WTC11 (cell line): ENCODE measurements around the gene GSTT2. TPM values are rescaled to one million over a fixed set of nuclear protein-coding genes. Genes with fewer than 3 reads are reported as not detected.
A peak's percentile ranks its signal among the peaks of the same experiment; 100 is the strongest.

Experiments used
- ATAC-seq: fragments of 200-7000 bp; cut with Tn5 transposase; 2 replicates; pipeline ENCODE4 v1.10.0; 2021; ENCODE audit warnings: mild to moderate bottlenecking, moderate library complexity
- CTCF ChIA-PET: fragments of 300-600 bp; sonication (Branson Sonifier 250); formaldehyde crosslinking; loops from one replicate; lab custom pipeline; 2021; ENCODE audit warnings: antibody characterized with exemption; lab: Charles Lee
- POLR2A ChIA-PET: fragments of 350-600 bp; sonication (Branson Sonifier 250); formaldehyde crosslinking; loops from one replicate; lab custom pipeline; 2021; ENCODE audit warnings: antibody characterized with exemption; lab: Charles Lee
- DNase-seq: peaks from one replicate; pipeline ENCODE4 v3.0.0; 2021; ENCODE audit warnings: low spot score
- H3K27ac Mint-ChIP-seq: 2 replicates; pipeline ENCODE4 v1.8.0; 2021; ENCODE audit warnings: mixed read lengths
- H3K27me3 Mint-ChIP-seq: 2 replicates; pipeline ENCODE4 v1.8.0; 2021; ENCODE audit warnings: low read depth, mild to moderate bottlenecking, moderate library complexity, mixed read lengths
- H3K36me3 Mint-ChIP-seq: 2 replicates; pipeline ENCODE4 v1.8.0; 2021; ENCODE audit warnings: mixed read lengths
- H3K4me1 Mint-ChIP-seq: 2 replicates; pipeline ENCODE4 v1.8.0; 2022; ENCODE audit warnings: mixed read lengths
- H3K4me3 Mint-ChIP-seq: 2 replicates; pipeline ENCODE4 v1.8.0; 2021; ENCODE audit warnings: mild to moderate bottlenecking, moderate library complexity, mixed read lengths
- H3K9me3 Mint-ChIP-seq: 2 replicates; pipeline ENCODE4 v1.8.0; 2021; ENCODE audit warnings: mixed read lengths
- CREB1 ChIP-seq: sonication (generic); formaldehyde crosslinking; IDR thresholded peaks from 2 replicates; pipeline ENCODE4 v1.8.0; 2023; ENCODE audit warnings: mild to moderate bottlenecking, missing genetic modification reagents
- ELF4 ChIP-seq: sonication (generic); formaldehyde crosslinking; IDR thresholded peaks from 2 replicates; pipeline ENCODE4 v1.8.1; 2022; ENCODE audit warnings: low read depth, mild to moderate bottlenecking, moderate library complexity, missing genetic modification reagents
- EMX1 ChIP-seq: fragments of 250-450 bp; sonication (Bioruptor Pico); IDR thresholded peaks from 2 replicates; pipeline ENCODE4 v1.8.0; 2021; ENCODE audit warnings: mild to moderate bottlenecking
- ETV6 ChIP-seq: sonication (generic); formaldehyde crosslinking; IDR thresholded peaks from 2 replicates; pipeline ENCODE4 v1.8.1; 2022; ENCODE audit warnings: mild to moderate bottlenecking, missing genetic modification reagents
- JUN ChIP-seq: sonication (generic); formaldehyde crosslinking; IDR thresholded peaks from 2 replicates; pipeline ENCODE4 v1.8.0; 2023; ENCODE audit warnings: mild to moderate bottlenecking, missing genetic modification reagents
- KAT7 ChIP-seq: sonication (generic); formaldehyde crosslinking; IDR thresholded peaks from 2 replicates; pipeline ENCODE4 v1.8.1; 2023; ENCODE audit warnings: missing genetic modification reagents, mild to moderate bottlenecking, borderline replicate concordance
- NR1H2 ChIP-seq: sonication (generic); formaldehyde crosslinking; IDR thresholded peaks from 2 replicates; pipeline ENCODE4 v1.9.0; 2021; ENCODE audit warnings: mild to moderate bottlenecking, moderate library complexity, missing genetic modification reagents
- OVOL2 ChIP-seq: fragments of 250-450 bp; sonication (Bioruptor Pico); IDR thresholded peaks from 2 replicates; pipeline ENCODE4 v1.9.0; 2021; ENCODE audit warnings: mild to moderate bottlenecking, borderline replicate concordance
- RORB ChIP-seq: fragments of 250-450 bp; sonication (Bioruptor Pico); IDR thresholded peaks from 2 replicates; pipeline ENCODE4 v1.9.0; 2021; ENCODE audit warnings: mild to moderate bottlenecking
- TCF7 ChIP-seq: sonication (generic); formaldehyde crosslinking; IDR thresholded peaks from 2 replicates; pipeline ENCODE4 v1.8.0; 2022; ENCODE audit warnings: mild to moderate bottlenecking, low read depth, missing genetic modification reagents, moderate library complexity
- ZNF121 ChIP-seq: sonication (generic); formaldehyde crosslinking; IDR thresholded peaks from 2 replicates; pipeline ENCODE4 v1.8.0; 2023; ENCODE audit warnings: missing genetic modification reagents
- ZNF671 ChIP-seq: fragments of 250-450 bp; sonication (Bioruptor Pico); IDR thresholded peaks from 2 replicates; pipeline ENCODE4 v1.8.0; 2021; ENCODE audit warnings: mild to moderate bottlenecking
- total RNA-seq: library from RNA; stranded (reverse); gene quantifications from 3 replicates; pipeline ENCODE4 v1.2.3, GENCODE V29; 2021
- TF ChIP-seq, protein P1 (sequence below): sonication (generic); formaldehyde crosslinking; IDR thresholded peaks from 2 replicates; pipeline ENCODE4 v1.8.0; 2023; ENCODE audit warnings: missing genetic modification reagents, mild to moderate bottlenecking, borderline replicate concordance
- TF ChIP-seq, protein P2 (sequence below): fragments of 200-600 bp; IDR thresholded peaks from 2 replicates; pipeline ENCODE4 v1.8.0; 2022; ENCODE audit warnings: antibody characterized with exemption
- TF ChIP-seq, protein P3 (sequence below): sonication (generic); formaldehyde crosslinking; IDR thresholded peaks from 2 replicates; pipeline ENCODE4 v1.8.0; 2022; ENCODE audit warnings: mild to moderate bottlenecking, missing genetic modification reagents
- TF ChIP-seq, protein P4 (sequence below): fragments of 250-450 bp; sonication (Bioruptor Pico); IDR thresholded peaks from 2 replicates; pipeline ENCODE4 v1.9.0; 2021; ENCODE audit warnings: mild to moderate bottlenecking, borderline replicate concordance

Gene GSTT2
- total RNA-seq, 1 experiment from 2014 or later: 0.50 TPM

- Mint-ChIP-seq H3K27me3 (peaks cover 15% of the 10 kb centered on the region), H3K36me3 (peaks cover 5% of the 10 kb centered on the region), H3K4me1 (peaks cover 4% of the 10 kb centered on the region), H3K4me3 (peak overlapping the region; percentile 85), H3K9me3 (peaks cover 12% of the 10 kb centered on the region), H3K27ac (peak overlapping the region; percentile 55)
- ChIA-PET CTCF (interaction anchor here (1.7 kb wide), 1 partner anchor 145 kb away, joined by 15 read pairs; no protein-coding TSS in a partner anchor), POLR2A (no interaction called here)
- DNase-seq: no peak
- no peak; the same call in 1 of the 2 replicates for ATAC-seq
- TF ChIP-seq, protein P1, sequence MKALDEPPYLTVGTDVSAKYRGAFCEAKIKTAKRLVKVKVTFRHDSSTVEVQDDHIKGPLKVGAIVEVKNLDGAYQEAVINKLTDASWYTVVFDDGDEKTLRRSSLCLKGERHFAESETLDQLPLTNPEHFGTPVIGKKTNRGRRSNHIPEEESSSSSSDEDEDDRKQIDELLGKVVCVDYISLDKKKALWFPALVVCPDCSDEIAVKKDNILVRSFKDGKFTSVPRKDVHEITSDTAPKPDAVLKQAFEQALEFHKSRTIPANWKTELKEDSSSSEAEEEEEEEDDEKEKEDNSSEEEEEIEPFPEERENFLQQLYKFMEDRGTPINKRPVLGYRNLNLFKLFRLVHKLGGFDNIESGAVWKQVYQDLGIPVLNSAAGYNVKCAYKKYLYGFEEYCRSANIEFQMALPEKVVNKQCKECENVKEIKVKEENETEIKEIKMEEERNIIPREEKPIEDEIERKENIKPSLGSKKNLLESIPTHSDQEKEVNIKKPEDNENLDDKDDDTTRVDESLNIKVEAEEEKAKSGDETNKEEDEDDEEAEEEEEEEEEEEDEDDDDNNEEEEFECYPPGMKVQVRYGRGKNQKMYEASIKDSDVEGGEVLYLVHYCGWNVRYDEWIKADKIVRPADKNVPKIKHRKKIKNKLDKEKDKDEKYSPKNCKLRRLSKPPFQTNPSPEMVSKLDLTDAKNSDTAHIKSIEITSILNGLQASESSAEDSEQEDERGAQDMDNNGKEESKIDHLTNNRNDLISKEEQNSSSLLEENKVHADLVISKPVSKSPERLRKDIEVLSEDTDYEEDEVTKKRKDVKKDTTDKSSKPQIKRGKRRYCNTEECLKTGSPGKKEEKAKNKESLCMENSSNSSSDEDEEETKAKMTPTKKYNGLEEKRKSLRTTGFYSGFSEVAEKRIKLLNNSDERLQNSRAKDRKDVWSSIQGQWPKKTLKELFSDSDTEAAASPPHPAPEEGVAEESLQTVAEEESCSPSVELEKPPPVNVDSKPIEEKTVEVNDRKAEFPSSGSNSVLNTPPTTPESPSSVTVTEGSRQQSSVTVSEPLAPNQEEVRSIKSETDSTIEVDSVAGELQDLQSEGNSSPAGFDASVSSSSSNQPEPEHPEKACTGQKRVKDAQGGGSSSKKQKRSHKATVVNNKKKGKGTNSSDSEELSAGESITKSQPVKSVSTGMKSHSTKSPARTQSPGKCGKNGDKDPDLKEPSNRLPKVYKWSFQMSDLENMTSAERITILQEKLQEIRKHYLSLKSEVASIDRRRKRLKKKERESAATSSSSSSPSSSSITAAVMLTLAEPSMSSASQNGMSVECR (CRISPR knock-in tag): 0 out of 2 replicates have a peak, but pooled peaks have one; percentile 1
- no peak for TF ChIP-seq KAT7 (CRISPR knock-in tag)
These were observed 31.8 kb downstream of the GSTT2 start for GRCh38 chr22:24011735-24012068.

DNA sequence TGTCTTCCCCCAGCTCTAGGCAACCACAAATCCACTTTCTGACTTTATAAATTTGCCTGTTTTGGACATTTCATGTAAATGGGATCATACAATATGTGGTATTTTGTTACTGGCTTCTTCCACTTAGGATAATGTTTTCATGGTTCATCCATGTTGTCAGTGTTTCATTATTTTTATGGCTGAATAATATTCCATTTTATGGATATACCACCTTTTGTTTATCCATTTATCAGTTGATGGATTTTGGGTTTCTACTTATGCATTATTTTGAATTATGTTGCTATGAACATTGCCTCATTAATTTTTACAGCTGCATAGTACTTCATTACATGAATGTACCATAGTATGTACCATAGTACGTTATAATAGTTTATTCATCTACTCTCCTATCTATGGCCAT lies 36.2 kb downstream of the GSTT2 start:
- no peak overlapping the region for H3K27ac Mint-ChIP-seq
- no peaks in the 10 kb centered on the region for H3K27me3 Mint-ChIP-seq
- no peak for ATAC-seq
- H3K4me1 Mint-ChIP-seq: peaks cover 4% of the 10 kb centered on the region
- ChIA-PET POLR2A (no interaction called here), CTCF (no interaction called here)
- no peak overlapping the region for H3K4me3 Mint-ChIP-seq
- peaks cover 8% of the 10 kb centered on the region for H3K36me3 Mint-ChIP-seq
- TF ChIP-seq ELF4 (CRISPR knock-in tag) (no peak), ZNF671 (no peak), TCF7 (CRISPR knock-in tag) (no peak), RORB (CRISPR knock-in tag) (no peak), ETV6 (CRISPR knock-in tag) (no peak), CREB1 (CRISPR knock-in tag) (no peak), JUN (CRISPR knock-in tag) (no peak)
- TF ChIP-seq, protein P2, sequence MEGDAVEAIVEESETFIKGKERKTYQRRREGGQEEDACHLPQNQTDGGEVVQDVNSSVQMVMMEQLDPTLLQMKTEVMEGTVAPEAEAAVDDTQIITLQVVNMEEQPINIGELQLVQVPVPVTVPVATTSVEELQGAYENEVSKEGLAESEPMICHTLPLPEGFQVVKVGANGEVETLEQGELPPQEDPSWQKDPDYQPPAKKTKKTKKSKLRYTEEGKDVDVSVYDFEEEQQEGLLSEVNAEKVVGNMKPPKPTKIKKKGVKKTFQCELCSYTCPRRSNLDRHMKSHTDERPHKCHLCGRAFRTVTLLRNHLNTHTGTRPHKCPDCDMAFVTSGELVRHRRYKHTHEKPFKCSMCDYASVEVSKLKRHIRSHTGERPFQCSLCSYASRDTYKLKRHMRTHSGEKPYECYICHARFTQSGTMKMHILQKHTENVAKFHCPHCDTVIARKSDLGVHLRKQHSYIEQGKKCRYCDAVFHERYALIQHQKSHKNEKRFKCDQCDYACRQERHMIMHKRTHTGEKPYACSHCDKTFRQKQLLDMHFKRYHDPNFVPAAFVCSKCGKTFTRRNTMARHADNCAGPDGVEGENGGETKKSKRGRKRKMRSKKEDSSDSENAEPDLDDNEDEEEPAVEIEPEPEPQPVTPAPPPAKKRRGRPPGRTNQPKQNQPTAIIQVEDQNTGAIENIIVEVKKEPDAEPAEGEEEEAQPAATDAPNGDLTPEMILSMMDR: no peak
- DNase-seq: no peak
- peaks cover 7% of the 10 kb centered on the region for H3K9me3 Mint-ChIP-seq

DNA sequence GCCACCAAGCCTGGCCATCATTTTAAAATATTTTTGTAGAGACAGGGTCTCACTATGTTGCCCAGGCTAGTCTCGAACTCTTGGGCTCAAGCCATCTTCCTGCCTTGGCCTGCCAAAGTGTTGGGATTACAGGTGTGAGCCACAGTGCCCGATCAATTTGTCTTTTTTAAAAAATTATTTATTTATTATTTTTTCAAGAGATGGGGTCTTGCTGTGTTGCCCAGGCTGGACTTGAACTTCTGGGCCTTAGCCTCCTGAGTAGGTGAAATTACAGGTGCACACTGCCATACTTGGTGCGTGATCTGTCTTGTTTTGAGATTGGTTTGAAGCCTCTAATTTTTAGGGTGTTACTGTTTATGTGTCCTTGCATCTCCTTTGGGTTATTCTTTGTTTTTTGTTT lies 41.4 kb downstream of the GSTT2 start:
- H3K4me3 Mint-ChIP-seq: no peak overlapping the region
- H3K27ac Mint-ChIP-seq: no peak overlapping the region
- peaks cover 3% of the 10 kb centered on the region for H3K9me3 Mint-ChIP-seq
- ChIA-PET CTCF (no interaction called here), POLR2A (no interaction called here)
- DNase-seq: no peak
- H3K4me1 Mint-ChIP-seq: peaks cover 6% of the 10 kb centered on the region
- H3K27me3 Mint-ChIP-seq: no peaks in the 10 kb centered on the region
- TF ChIP-seq, protein P3, sequence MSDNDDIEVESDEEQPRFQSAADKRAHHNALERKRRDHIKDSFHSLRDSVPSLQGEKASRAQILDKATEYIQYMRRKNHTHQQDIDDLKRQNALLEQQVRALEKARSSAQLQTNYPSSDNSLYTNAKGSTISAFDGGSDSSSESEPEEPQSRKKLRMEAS (CRISPR knock-in tag): no peak
- TF ChIP-seq JUN (CRISPR knock-in tag) (no peak), NR1H2 (CRISPR knock-in tag) (no peak), ZNF121 (CRISPR knock-in tag) (peak; percentile 57; the same call in 1 of the 2 replicates), EMX1 (CRISPR knock-in tag) (no peak), OVOL2 (no peak)
- TF ChIP-seq, protein P4, sequence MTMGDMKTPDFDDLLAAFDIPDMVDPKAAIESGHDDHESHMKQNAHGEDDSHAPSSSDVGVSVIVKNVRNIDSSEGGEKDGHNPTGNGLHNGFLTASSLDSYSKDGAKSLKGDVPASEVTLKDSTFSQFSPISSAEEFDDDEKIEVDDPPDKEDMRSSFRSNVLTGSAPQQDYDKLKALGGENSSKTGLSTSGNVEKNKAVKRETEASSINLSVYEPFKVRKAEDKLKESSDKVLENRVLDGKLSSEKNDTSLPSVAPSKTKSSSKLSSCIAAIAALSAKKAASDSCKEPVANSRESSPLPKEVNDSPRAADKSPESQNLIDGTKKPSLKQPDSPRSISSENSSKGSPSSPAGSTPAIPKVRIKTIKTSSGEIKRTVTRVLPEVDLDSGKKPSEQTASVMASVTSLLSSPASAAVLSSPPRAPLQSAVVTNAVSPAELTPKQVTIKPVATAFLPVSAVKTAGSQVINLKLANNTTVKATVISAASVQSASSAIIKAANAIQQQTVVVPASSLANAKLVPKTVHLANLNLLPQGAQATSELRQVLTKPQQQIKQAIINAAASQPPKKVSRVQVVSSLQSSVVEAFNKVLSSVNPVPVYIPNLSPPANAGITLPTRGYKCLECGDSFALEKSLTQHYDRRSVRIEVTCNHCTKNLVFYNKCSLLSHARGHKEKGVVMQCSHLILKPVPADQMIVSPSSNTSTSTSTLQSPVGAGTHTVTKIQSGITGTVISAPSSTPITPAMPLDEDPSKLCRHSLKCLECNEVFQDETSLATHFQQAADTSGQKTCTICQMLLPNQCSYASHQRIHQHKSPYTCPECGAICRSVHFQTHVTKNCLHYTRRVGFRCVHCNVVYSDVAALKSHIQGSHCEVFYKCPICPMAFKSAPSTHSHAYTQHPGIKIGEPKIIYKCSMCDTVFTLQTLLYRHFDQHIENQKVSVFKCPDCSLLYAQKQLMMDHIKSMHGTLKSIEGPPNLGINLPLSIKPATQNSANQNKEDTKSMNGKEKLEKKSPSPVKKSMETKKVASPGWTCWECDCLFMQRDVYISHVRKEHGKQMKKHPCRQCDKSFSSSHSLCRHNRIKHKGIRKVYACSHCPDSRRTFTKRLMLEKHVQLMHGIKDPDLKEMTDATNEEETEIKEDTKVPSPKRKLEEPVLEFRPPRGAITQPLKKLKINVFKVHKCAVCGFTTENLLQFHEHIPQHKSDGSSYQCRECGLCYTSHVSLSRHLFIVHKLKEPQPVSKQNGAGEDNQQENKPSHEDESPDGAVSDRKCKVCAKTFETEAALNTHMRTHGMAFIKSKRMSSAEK: no peak
- no peak for ATAC-seq
- peaks cover 6% of the 10 kb centered on the region for H3K36me3 Mint-ChIP-seq
